HCT116 (cell line): ENCODE results near the gene TMEM242. TPM values are rescaled to one million over a fixed set of nuclear protein-coding genes. Genes with fewer than 3 reads are reported as not detected.

Experiments
- ATAC-seq: fragments of 200-7000 bp; cut with Tn5 transposase; 2 replicates; pipeline ENCODE4 v1.9.1; 2020; ENCODE audit warnings: mild to moderate bottlenecking, moderate library complexity
- BruUV-seq: library from RNA; stranded (reverse); fragments of 400-500 nt; replicated peaks from 2 replicates; lab custom pipeline; 2021; lab: Mats Ljungman, UMichigan
- CTCF ChIA-PET: fragments of 300-600 bp; sonication (Branson Sonifier 250); formaldehyde crosslinking; loops from one replicate; lab custom pipeline; 2021; ENCODE audit warnings: antibody characterized with exemption; lab: Charles Lee
- POLR2A ChIA-PET: fragments of 300-600, 350-600 bp; sonication (Branson Sonifier 250); formaldehyde crosslinking; loops from one replicate; lab custom pipeline; 2021; ENCODE audit warnings: antibody characterized with exemption; lab: Charles Lee
- RAD21 ChIA-PET, 2 experiments: fragments of 300-600 bp; sonication (Branson Sonifier 250); formaldehyde crosslinking; loops; one replicate each; lab custom pipeline; 2023; ENCODE audit warnings: low total read pairs in 2 of 2; ENCODE audit not compliant: uncharacterized antibody in 2 of 2, unreplicated experiment in 2 of 2, low non-redundant PET in 1 of 2; lab: Charles Lee
- DNase-seq: peaks from one replicate; pipeline ENCODE4 v3.0.0-alpha.2; 2010; ENCODE audit warnings: low read depth, low spot score
- H2AFZ ChIP-seq: fragments of 200-600 bp; shearing (Covaris generic), sonication (generic); 2 replicates; pipeline ENCODE4 v1.6.1; 2017; ENCODE audit warnings: low read depth, mixed run types, mixed read lengths, antibody characterized with exemption, low read length; ENCODE audit not compliant: poor library complexity, severe bottlenecking
- H3K27ac ChIP-seq: 2 replicates; pipeline ENCODE4 v1.5.1; 2012; ENCODE audit warnings: low read depth, low read length
- H3K27me3 ChIP-seq: fragments of 200-600 bp; sonication (generic); 2 replicates; pipeline ENCODE4 v1.6.1; 2016; ENCODE audit warnings: mixed run types, low read length, mixed read lengths; ENCODE audit not compliant: insufficient read depth
- H3K36me3 ChIP-seq, 2 experiments: fragments of 200-500 bp in 1 of 2; fragments of 200-600 bp in 1 of 2; sonication (Bioruptor generic) in 1 of 2; sonication (generic) in 1 of 2; 2 replicates each; pipeline versions ENCODE4 v1.5.1 to v1.6.1; 2014 to 2016; ENCODE audit warnings: low read length in 2 of 2, inconsistent platforms in 1 of 2, mixed read lengths in 1 of 2, mixed run types in 1 of 2; ENCODE audit not compliant: insufficient read depth in 2 of 2, control insufficient read depth in 1 of 2
- H3K4me1 ChIP-seq, 2 experiments: fragments of 200-600 bp in 1 of 2; sonication (generic) in 1 of 2; 2 replicates each; pipeline versions ENCODE4 v1.5.1 to v1.6.1; 2012 to 2017; ENCODE audit warnings: low read length in 2 of 2, inconsistent platforms in 1 of 2, mild to moderate bottlenecking in 1 of 2, mixed read lengths in 1 of 2, mixed run types in 1 of 2, moderate library complexity in 1 of 2; ENCODE audit not compliant: insufficient read depth in 2 of 2, control insufficient read depth in 1 of 2
- H3K4me2 ChIP-seq: fragments of 200-600 bp; sonication (generic); 2 replicates; pipeline ENCODE4 v1.6.1; 2017; ENCODE audit warnings: mixed run types, low read length, mixed read lengths
- H3K4me3 ChIP-seq, 2 experiments: fragments of 200-600 bp in 1 of 2; sonication (generic) in 1 of 2; replicated peaks in 1 of 2; 2 replicates each; pipeline ENCODE4 v1.5.1; 2011 to 2016; ENCODE audit warnings: low read length in 2 of 2, control low read depth in 1 of 2, low read depth in 1 of 2, mild to moderate bottlenecking in 1 of 2, mixed read lengths in 1 of 2, mixed run types in 1 of 2
- H3K79me2 ChIP-seq: fragments of 200-600 bp; sonication (generic); 2 replicates; pipeline ENCODE4 v1.6.1; 2017; ENCODE audit warnings: mild to moderate bottlenecking, mixed run types, low read length, moderate library complexity, mixed read lengths; ENCODE audit not compliant: insufficient read depth
- H3K9ac ChIP-seq: fragments of 200-600 bp; sonication (generic); 2 replicates; pipeline ENCODE4 v1.6.1; 2016; ENCODE audit warnings: low read length, mixed read lengths
- H3K9me2 ChIP-seq: fragments of 200-600 bp; sonication (generic), shearing (Covaris generic); 2 replicates; pipeline ENCODE4 v1.6.1; 2017; ENCODE audit warnings: mixed run types, mild to moderate bottlenecking, moderate library complexity; ENCODE audit not compliant: insufficient read depth
- H3K9me3 ChIP-seq, 2 experiments: fragments of 200-500 bp in 1 of 2; fragments of 200-600 bp in 1 of 2; sonication (Bioruptor generic) in 1 of 2; sonication (generic) in 1 of 2; 2 replicates each; pipeline ENCODE4 v1.6.1; 2014 to 2017; ENCODE audit warnings: low read length in 2 of 2, mixed read lengths in 2 of 2, inconsistent platforms in 1 of 2, low read depth in 1 of 2, mild to moderate bottlenecking in 1 of 2, mixed run types in 1 of 2, moderate library complexity in 1 of 2; ENCODE audit not compliant: control insufficient read depth in 1 of 2, insufficient read depth in 1 of 2
- H4K20me1 ChIP-seq: fragments of 200-600 bp; sonication (generic), shearing (Covaris generic); 2 replicates; pipeline ENCODE4 v1.6.1; 2017; ENCODE audit warnings: mixed run types, mild to moderate bottlenecking, moderate library complexity; ENCODE audit not compliant: insufficient read depth
- CEBPB ChIP-seq: IDR thresholded peaks from 2 replicates; pipeline ENCODE4 v1.6.1; 2012; ENCODE audit warnings: low read depth
- CTCF ChIP-seq, 3 experiments: fragments of 200-600 bp in 1 of 3; sonication (generic) in 1 of 3; IDR thresholded peaks in 2 of 3; conservative IDR thresholded peaks in 1 of 3; 2 replicates each; pipeline ENCODE4 v1.5.1; 2012 to 2017; ENCODE audit warnings: low read depth in 2 of 3, low read length in 2 of 3, antibody characterized with exemption in 1 of 3, borderline replicate concordance in 1 of 3, control low read depth in 1 of 3, mild to moderate bottlenecking in 1 of 3, mixed read lengths in 1 of 3, mixed run types in 1 of 3, moderate library complexity in 1 of 3; ENCODE audit not compliant: insufficient read depth in 1 of 3
- EZH2phosphoT487 ChIP-seq: fragments of 200-600 bp; IDR thresholded peaks from 2 replicates; pipeline ENCODE4 v1.6.1; 2018; ENCODE audit warnings: antibody characterized with exemption, borderline replicate concordance
- FOSL1 ChIP-seq: IDR thresholded peaks from 2 replicates; pipeline ENCODE4 v1.6.1; 2012; ENCODE audit warnings: low read depth
- JUND ChIP-seq: IDR thresholded peaks from 2 replicates; pipeline ENCODE4 v1.6.1; 2012
- MAX ChIP-seq: IDR thresholded peaks from 2 replicates; pipeline ENCODE4 v1.6.1; 2012
- POLR2AphosphoS5 ChIP-seq: IDR thresholded peaks from 2 replicates; pipeline ENCODE4 v1.6.1; 2011; ENCODE audit warnings: mild to moderate bottlenecking, low read depth, low read length, moderate library complexity
- RAD21 ChIP-seq: IDR thresholded peaks from 2 replicates; pipeline ENCODE4 v1.6.1; 2012; ENCODE audit warnings: low read depth, mild to moderate bottlenecking
- SP1 ChIP-seq: IDR thresholded peaks from 2 replicates; pipeline ENCODE4 v1.6.1; 2012; ENCODE audit warnings: low read depth
- SRF ChIP-seq: IDR thresholded peaks from 2 replicates; pipeline ENCODE4 v1.6.1; 2012; ENCODE audit warnings: low read depth
- YY1 ChIP-seq: IDR thresholded peaks from 2 replicates; pipeline ENCODE4 v1.6.1; 2011; ENCODE audit warnings: low read length, low read depth, moderate library complexity, mild to moderate bottlenecking; ENCODE audit not compliant: insufficient replicate concordance; ENCODE audit errors: extremely low read depth
- ZBTB33 ChIP-seq: IDR thresholded peaks from 2 replicates; pipeline ENCODE4 v1.6.1; 2011; ENCODE audit warnings: mild to moderate bottlenecking, low read length, moderate library complexity; ENCODE audit not compliant: insufficient replicate concordance; ENCODE audit errors: extremely low read depth
- ZNF274 ChIP-seq: fragments of 200-500 bp; sonication (Bioruptor generic); IDR thresholded peaks from 2 replicates; pipeline ENCODE4 v1.6.1; 2014; ENCODE audit warnings: mild to moderate bottlenecking, low read depth, low read length, inconsistent platforms
- intact Hi-C: fragments of 100-400 bp; cut with micrococcal nuclease; formaldehyde crosslinking; loops from 2 replicates; pipeline ENCODE4 v1.10.0; 2022
- total RNA-seq: library from RNA; stranded (reverse); gene quantifications from one replicate; pipeline ENCODE4 v1.2.1, GENCODE V29; 2021; ENCODE audit not compliant: unreplicated experiment
- TF ChIP-seq, protein P1 (sequence below): IDR thresholded peaks from 2 replicates; pipeline ENCODE4 v1.6.1; 2012; ENCODE audit warnings: low read depth

The TMEM242 gene
- total RNA-seq, 1 experiment from 2014 or later, result 11.6 TPM

DNA sequence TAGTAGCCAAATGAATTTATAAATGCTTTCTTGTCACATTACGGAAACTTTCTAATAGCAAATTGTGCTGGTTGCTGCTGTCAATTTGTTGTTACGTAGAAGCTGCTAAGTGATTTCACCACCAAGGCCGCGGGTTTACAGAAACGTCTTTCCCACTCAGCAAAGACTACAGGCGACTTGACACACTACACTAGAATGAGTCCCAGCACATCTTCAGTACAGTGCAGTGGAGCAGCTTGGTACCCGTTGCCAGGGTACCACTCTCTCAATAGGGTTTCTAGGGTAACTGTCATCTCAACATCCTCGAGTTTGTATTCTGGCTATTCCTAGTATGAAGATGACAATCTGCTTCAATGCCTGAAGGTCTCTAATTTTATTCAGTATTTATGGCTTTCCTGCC lies 35.0 kb upstream of the TMEM242 start:
- H3K4me1 ChIP-seq, result no peaks in the 10 kb centered on the region
- BruUV-seq, result no TSS peak
- TF ChIP-seq FOSL1 (no peak), POLR2AphosphoS5 (no peak), CEBPB (no peak), RAD21 (no peak), JUND (no peak), MAX (no peak), SP1 (no peak), ZNF274 (no peak), EZH2phosphoT487 (no peak), ZBTB33 (no peak), YY1 (no peak), SRF (no peak), CTCF (IDR thresholded peaks at IDR 0.05 in 2 of 3, conservative IDR thresholded peaks at IDR 0.05 in 1 of 3; ENCODE audit: borderline replicate concordance in 1 of 3, insufficient read depth in 1 of 3, low read depth in 2 of 3, low read length in 2 of 3) (no peak)
- TF ChIP-seq, protein P1, sequence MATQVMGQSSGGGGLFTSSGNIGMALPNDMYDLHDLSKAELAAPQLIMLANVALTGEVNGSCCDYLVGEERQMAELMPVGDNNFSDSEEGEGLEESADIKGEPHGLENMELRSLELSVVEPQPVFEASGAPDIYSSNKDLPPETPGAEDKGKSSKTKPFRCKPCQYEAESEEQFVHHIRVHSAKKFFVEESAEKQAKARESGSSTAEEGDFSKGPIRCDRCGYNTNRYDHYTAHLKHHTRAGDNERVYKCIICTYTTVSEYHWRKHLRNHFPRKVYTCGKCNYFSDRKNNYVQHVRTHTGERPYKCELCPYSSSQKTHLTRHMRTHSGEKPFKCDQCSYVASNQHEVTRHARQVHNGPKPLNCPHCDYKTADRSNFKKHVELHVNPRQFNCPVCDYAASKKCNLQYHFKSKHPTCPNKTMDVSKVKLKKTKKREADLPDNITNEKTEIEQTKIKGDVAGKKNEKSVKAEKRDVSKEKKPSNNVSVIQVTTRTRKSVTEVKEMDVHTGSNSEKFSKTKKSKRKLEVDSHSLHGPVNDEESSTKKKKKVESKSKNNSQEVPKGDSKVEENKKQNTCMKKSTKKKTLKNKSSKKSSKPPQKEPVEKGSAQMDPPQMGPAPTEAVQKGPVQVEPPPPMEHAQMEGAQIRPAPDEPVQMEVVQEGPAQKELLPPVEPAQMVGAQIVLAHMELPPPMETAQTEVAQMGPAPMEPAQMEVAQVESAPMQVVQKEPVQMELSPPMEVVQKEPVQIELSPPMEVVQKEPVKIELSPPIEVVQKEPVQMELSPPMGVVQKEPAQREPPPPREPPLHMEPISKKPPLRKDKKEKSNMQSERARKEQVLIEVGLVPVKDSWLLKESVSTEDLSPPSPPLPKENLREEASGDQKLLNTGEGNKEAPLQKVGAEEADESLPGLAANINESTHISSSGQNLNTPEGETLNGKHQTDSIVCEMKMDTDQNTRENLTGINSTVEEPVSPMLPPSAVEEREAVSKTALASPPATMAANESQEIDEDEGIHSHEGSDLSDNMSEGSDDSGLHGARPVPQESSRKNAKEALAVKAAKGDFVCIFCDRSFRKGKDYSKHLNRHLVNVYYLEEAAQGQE, result no peak
- no peak overlapping the region for H3K4me3 ChIP-seq
- H3K9me2 ChIP-seq, result no peaks in the 10 kb centered on the region
- intact Hi-C loops, result no loop called here
- no peak overlapping the region for H3K27ac ChIP-seq
- RAD21 ChIA-PET, result no interaction called here
- H3K27me3 ChIP-seq, result no peaks in the 10 kb centered on the region
- POLR2A ChIA-PET, result no interaction called here
- no peak for ATAC-seq
- CTCF ChIA-PET, result no interaction called here
- H2AFZ ChIP-seq, result no peak overlapping the region
- no peak overlapping the region for H3K9ac ChIP-seq
- H3K9me3 ChIP-seq, result no peaks in the 10 kb centered on the region
- no peak for DNase-seq
- H3K4me2 ChIP-seq, result no peak overlapping the region
- H3K36me3 ChIP-seq, result no peaks in the 10 kb centered on the region
- no peaks in the 10 kb centered on the region for H4K20me1 ChIP-seq
- H3K79me2 ChIP-seq, result no peaks in the 10 kb centered on the region
